ENCODE measurements around the gene KLK4.

The KLK4 gene

DNA sequence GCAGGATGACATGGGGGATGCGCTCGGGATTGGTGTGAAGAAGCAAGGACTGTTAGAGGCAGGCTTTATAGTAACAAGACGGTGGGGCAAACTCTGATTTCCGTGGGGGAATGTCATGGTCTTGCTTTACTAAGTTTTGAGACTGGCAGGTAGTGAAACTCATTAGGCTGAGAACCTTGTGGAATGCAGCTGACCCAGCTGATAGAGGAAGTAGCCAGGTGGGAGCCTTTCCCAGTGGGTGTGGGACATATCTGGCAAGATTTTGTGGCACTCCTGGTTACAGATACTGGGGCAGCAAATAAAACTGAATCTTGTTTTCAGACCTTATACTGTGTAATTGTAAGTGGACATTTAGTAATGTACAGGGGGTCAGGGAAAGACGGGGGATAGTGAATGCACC, 31.0 kb downstream of the KLK4 start:
- TF ChIP-seq, protein P1, sequence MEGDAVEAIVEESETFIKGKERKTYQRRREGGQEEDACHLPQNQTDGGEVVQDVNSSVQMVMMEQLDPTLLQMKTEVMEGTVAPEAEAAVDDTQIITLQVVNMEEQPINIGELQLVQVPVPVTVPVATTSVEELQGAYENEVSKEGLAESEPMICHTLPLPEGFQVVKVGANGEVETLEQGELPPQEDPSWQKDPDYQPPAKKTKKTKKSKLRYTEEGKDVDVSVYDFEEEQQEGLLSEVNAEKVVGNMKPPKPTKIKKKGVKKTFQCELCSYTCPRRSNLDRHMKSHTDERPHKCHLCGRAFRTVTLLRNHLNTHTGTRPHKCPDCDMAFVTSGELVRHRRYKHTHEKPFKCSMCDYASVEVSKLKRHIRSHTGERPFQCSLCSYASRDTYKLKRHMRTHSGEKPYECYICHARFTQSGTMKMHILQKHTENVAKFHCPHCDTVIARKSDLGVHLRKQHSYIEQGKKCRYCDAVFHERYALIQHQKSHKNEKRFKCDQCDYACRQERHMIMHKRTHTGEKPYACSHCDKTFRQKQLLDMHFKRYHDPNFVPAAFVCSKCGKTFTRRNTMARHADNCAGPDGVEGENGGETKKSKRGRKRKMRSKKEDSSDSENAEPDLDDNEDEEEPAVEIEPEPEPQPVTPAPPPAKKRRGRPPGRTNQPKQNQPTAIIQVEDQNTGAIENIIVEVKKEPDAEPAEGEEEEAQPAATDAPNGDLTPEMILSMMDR (IDR thresholded peaks at IDR 0.05; ENCODE audit: low read depth, low read length) = no peak

DNA sequence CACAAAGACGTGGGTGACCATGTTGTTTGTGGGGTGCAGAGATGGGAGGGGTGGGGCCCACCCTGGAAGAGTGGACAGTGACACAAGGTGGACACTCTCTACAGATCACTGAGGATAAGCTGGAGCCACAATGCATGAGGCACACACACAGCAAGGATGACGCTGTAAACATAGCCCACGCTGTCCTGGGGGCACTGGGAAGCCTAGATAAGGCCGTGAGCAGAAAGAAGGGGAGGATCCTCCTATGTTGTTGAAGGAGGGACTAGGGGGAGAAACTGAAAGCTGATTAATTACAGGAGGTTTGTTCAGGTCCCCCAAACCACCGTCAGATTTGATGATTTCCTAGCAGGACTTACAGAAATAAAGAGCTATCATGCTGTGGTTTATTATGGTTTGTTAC, 32.3 kb downstream of the KLK4 start:
- TF ChIP-seq, protein P1 (IDR thresholded peaks at IDR 0.05; ENCODE audit: low read depth, low read length) = no peak

More for the DNA sequence above, 31.0 kb downstream of the KLK4 start:
- H3K4me3 ChIP-seq (ENCODE audit: low read depth, low read length) = no peak overlapping the region

DNA sequence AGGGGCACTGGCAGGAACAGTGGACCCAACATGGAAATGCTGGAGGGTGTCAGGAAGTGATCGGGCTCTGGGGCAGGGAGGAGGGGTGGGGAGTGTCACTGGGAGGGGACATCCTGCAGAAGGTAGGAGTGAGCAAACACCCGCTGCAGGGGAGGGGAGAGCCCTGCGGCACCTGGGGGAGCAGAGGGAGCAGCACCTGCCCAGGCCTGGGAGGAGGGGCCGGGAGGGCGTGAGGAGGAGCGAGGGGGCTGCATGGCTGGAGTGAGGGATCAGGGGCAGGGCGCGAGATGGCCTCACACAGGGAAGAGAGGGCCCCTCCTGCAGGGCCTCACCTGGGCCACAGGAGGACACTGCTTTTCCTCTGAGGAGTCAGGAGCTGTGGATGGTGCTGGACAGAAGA, 33.9 kb downstream of the KLK4 start:
- no peak overlapping the region for H3K4me3 ChIP-seq (ENCODE audit: low read depth, low read length)
- TF ChIP-seq, protein P1 (IDR thresholded peaks at IDR 0.05; ENCODE audit: low read depth, low read length) = no peak

More for the DNA sequence above, 32.3 kb downstream of the KLK4 start:
- no peak overlapping the region for H3K4me3 ChIP-seq (ENCODE audit: low read depth, low read length)

DNA sequence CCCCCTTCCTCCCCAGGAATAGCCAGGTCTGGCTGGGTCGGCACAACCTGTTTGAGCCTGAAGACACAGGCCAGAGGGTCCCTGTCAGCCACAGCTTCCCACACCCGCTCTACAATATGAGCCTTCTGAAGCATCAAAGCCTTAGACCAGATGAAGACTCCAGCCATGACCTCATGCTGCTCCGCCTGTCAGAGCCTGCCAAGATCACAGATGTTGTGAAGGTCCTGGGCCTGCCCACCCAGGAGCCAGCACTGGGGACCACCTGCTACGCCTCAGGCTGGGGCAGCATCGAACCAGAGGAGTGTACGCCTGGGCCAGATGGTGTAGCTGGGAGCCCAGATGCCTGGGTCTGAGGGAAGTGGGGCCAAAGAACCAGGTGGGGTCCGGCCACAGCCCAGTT, 34.7 kb downstream of the KLK4 start:
- TF ChIP-seq, protein P1 (IDR thresholded peaks at IDR 0.05; ENCODE audit: low read depth, low read length) = no peak
- no peak overlapping the region for H3K4me3 ChIP-seq (ENCODE audit: low read depth, low read length)

DNA sequence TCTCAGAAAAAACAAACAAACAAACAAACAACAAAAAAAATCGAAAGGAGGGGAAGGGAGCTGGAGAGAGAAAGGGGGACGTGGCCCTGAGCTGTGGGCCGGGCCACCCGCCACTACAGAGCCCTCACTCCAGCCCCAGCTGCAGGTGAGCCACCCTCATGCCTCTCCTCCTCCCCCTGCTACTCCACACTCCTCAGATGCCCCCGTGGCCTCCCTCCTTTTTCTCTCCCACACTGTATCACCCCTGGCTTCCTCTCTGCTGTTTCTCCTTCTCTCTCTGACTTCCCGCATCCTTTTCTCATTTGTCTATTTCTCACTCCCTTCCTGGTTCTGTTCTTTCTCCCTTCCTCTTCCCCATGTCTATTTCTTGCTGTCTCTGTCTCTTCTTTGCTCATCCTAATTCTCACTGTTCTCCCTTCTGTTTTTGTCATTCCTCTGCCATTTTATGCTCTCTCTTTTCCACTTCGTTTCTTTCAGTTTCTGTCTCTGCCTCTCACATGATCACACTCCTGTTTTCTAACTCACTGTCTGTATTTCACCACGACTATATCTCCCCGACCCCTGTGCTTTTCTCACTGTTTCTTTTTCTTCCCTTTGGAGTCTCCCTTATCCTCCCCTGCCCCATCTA, 35.3 kb downstream of the KLK4 start:
- TF ChIP-seq, protein P1 (IDR thresholded peaks at IDR 0.05; ENCODE audit: low read depth, low read length) = no peak
- H3K4me3 ChIP-seq (ENCODE audit: low read depth, low read length) = no peak overlapping the region

DNA sequence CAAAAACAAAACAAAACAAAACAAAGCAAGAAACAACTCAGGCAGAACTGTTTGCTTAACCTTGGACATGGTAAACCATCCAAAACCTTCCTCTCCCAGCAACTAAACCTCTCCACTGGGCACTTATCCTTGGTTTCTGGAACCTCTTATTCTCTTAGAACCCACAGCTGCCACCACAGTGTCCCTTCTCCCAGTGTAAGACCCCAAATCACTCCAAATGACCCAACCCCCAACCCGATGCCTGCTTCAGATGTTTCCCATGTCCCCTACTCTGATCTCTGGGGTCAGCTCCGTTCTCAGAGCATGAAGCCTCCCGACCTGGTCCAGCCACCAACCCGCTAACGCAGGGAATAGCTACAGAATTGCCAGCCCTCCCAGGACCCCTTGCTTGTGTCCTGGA, 37.0 kb downstream of the KLK4 start:
- TF ChIP-seq, protein P1 (IDR thresholded peaks at IDR 0.05; ENCODE audit: low read depth, low read length) = no peak
- H3K4me3 ChIP-seq (ENCODE audit: low read depth, low read length) = no peak overlapping the region

DNA sequence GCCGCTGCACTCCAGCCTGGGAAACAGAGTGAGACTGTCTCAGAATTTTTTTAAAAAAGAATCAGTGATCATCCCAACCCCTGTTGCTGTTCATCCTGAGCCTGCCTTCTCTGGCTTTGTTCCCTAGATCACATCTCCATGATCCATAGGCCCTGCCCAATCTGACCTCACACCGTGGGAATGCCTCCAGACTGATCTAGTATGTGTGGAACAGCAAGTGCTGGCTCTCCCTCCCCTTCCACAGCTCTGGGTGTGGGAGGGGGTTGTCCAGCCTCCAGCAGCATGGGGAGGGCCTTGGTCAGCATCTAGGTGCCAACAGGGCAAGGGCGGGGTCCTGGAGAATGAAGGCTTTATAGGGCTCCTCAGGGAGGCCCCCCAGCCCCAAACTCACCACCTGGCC, 38.1 kb downstream of the KLK4 start, which contains the start of gene KLK2:
Gene KLK2, plus strand, starts transcription at position 384 of the 400 bp plus-strand sequence. CDS start 35 bp downstream, outside the sequence.
- no peak within 1 kb of the TSS for H3K4me3 ChIP-seq (ENCODE audit: low read depth, low read length)
- TF ChIP-seq, protein P1 (IDR thresholded peaks at IDR 0.05; ENCODE audit: low read depth, low read length) = no peak

All from WI38 (cell line).